CD4-positive, alpha-beta T cell treated with Interleukin-17A for 1 hour (primary cell): ENCODE measurements around the gene ARMC6.
"Not testable (repeated sequence)": the region's sequence is repeated elsewhere in the genome, so short reads cannot be mapped to it uniquely, and the experiment has no call there.

Source experiments
- DNase-seq: peaks from one replicate; pipeline ENCODE4 v3.0.0-alpha.2; 2020

ARMC6 gene

DNA sequence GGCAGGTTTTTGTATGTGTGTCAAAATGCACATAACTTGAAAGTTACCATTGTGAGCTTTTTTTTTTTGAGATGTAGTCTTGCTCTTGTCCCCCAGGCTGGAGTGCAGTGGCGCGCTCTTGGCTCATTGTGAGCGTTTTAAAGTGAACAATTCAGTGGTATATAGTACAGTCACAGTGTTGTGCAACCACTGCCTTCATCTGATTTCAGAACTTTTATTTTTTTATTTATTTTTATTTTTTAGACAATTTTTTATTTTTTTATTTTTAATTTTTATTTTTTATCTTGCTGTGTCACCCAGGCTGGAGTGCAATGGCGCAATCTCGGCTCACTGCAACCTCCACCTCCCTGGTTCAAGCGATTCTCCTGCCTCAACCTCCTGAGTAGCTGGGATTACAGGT, 45.4 kb downstream of the ARMC6 start:
- no peak for DNase-seq

DNA sequence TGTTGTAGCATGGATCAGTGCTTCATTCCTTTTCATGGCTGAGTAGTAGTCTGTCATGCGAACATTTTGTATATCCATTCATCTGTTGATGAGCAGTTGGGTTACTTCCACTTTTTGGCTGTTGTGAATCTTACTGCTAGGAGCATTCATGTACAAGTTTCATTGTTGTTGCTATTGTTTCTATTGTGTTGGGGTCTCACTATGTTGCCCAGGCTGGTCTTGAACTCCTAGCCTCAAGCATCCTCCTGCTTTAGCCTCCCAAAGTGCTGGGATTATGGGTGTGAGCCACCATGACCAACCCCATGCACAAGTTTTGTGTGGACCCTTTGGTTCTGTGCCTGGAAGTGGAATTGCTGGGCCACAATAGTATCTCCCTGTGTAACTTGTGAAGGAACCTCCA, 46.2 kb downstream of the ARMC6 start:
- DNase-seq: no peak

DNA sequence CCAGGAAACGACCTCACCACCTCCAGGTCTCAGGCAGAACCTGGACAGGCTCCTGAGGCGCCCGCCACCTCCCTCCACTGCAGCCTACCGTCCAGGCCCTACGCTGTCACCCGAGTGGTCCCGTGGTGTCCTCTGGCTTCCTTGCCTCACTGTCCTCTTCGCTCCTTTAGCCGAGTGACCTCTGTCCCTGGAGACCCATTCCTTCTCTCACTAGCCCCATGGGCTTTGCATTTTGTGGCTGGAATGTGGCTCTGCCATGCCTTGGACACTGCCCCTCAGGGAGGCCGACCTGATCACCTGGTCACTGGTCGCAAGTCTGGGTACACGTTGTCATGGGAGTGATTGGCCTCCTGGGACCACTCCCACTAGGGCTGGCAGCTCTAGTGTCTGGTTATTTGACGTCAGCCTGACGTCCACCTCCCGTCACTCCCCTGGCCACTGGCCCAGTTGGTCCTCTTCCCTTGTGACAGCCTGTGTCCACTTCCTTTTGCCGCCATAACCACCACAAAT, 48.3 kb downstream of the ARMC6 start:
- no peak for DNase-seq

DNA sequence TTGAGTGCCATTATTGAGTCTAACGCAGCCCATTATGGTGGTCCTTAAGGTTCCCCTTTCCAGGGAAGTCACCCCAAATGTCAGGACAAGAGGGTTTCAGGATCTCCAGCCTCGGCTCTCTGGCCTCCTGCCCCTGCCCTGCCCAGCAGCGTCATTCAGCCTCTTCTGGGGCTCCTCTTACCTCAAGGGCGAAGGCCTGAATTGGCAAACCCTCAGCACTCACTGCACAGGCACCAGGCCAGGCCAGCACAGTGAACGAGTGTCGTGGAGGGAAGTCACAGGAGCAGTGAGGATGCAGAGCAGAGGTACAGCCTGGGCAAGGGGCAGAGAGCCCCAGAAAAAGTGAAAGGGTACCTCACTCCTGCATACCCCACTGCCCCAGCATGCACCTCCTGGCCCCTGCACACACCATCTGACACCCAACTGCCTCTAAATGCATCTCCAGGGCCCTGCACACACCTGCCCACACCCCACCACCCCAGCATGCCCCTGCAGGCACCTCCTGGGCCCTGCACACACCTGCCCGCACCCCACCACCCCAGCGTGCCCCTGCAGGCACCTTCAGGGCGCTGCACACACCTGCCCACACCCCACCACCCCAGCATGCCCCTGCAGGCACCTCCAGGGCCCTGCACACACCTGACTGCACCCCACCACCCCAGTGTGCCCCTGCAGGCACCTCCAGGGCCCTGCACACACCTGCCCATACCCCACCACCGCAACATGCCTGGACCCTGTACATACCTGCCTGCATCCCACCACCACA, 50.2 kb downstream of the ARMC6 start:
- no peak for DNase-seq

DNA sequence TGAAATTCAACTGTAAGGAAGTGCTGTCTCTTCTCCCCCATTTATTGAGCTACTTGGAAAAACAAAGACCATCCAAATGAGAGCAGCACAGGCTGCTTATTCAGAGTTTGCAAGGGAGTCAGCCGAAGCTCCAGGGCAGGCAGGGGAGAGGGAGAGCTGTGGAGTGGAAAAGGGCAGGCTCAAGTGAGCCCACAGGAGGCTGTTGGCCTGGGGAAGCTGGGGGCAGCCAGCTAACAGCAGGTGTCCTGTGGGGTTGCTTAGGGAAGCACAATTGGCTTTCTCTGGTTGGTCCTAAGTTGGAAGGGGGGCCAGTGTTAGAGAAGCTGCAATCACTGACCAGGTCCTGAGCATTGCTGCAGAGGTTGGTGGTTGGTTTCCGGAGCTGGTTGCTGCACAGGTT, 54.3 kb downstream of the ARMC6 start:
- no peak for DNase-seq

DNA sequence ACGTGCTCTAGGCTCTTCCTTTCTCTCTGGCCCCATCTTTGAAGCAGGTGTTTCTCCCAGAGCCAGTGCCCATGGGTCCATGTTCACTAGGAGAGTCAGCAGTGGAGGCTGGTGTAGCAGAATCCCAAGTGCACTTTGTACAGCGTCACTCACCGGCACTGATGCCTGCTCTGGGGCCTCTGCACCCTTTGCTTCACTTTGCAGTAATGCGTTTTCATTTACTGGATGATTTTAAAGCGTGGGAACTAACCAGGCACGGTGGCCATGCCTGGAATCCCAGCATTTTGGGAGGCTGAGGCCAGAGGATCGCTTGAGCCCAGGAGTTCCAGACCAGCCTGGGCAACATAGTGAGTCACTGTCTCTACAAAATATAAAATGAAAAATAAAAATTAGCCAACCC, 61.1 kb downstream of the ARMC6 start:
- DNase-seq: no peak

DNA sequence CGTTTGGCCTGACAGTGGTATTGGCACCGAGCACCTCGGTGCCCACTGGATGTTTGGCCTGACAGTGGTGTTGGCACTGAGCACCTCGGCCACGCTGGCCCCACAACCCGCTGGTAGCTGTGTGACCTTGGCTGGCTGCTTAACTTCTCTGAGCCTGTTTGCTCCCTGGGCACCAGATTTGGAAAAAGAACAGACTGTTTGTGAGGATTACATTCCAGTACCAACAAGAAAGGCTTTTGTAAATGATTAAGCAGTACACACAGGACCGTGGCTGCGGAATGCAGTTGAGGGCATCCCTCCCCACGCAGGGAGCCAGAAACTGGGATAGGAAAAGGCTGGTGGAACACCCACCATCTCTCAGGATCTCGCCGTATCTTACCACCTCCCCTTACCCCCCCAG, 62.3 kb downstream of the ARMC6 start:
- DNase-seq: no peak

DNA sequence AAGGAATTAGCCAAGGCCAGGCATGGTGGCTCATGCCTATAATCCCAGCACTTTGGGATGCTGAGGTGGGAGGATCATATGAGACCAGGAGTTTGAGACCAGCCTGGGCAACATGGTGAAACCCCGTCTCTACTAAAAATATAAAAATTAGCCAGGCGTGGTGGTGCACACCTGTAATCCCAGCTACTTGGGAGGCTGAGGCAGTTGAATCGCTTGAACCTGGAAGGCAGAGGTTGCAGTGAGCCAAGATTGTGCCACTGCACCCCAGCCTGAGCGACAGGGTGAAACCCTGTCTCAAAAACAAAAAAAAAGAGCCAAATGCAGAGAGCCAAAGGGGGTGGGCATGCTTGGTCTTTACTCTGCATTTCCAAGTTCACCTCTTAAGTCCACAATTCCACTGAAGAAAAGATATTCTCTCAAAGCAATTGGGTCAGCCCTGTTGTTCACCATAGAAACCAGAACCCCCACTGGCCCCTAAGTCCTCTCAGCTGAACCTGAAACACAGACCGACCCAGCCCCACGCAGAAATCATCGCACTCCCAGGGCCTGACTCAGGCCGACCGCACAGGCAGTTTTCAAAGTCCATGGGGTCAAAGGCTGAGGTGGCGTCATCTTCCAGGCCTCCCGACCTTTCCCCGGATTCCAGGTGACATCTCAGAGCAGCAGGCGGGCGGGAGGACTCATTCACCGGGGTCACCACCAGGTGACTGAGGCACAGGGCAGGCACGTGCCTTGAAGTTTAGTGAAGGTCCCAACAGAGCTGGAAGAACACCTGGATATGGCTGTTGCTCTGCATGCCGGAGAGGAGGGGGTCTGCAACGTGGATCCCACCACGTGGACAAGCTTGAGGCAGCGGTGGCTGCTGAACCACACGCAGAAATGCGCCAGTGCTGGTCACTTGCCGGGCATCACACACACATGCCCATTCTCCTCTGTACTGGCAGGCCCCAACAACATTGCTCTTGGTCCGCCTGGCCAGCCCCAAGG, 63.5 kb downstream of the ARMC6 start:
- no peak for DNase-seq

DNA sequence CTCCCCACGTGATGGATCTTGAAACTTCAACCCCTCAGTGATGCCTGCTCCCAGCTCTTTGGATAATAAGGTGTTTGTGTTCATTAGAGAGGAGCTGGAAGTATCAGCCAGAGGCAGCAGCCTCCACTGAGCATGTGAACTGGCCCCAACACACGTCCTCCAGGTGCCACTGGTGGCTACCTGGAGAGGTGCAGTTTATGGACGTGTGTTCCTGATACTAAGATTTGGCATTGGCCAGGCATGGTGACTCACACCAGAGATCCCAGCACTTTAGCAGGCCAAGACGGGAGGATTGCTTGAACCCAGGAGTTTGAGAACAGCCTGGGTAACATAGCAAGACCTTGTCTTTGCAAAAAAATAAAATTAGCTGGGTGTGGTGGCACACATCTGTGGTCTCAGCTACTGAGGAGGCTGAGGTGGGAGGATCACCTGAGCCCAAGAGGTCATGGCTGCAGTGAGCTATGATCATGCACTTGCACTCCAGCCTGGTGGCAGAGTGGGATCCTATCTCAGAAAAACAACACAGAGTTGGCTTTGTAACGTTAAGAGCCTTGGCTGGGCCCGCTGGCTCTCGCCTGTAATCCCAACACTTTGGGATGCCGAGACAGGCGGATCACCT, 64.8 kb downstream of the ARMC6 start:
- no peak for DNase-seq

DNA sequence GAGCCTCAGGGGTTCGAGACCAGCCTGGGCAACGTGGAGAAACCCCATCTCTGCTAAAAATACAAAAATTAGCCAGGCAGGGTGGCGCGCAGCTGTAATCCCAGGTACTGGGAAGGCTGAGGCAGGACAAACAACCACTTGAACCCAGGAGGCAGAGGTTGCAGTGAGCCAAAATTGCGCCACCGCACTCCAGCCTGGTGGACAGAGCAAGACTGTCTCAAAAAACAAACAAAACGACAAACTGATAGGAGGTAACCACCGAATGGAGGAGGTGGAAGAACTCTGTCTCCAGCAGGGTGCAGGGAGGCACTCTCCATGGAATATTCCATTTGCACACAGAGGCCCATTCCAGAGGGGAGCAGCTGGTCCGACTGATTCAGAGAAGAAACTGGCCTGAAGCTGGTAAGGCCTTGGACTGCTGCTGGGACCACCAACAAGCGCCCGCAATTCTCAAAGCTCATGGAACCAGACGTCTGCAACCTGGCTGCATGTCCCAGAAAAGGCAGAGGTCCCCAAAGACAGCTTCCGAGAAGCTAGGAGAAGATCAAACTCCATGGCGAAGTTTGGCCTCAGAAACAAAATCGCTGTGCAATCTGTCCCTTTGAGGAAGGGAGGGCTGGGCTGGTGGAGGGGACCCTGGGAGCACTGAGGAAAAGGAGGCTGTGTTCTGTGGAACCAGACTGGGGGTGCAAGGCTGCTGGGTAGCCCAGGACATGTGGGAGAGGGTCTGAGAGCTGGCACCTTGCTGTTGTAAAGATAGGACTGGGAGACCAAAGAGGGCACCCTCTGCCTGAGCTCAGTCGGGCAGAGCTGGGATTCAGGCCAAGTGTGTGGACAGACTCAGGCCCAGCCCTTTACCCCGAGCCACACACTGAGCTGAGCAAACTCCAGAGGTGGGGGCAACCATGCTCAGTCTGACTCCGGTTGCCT, 65.6 kb downstream of the ARMC6 start:
- DNase-seq: no peak

DNA sequence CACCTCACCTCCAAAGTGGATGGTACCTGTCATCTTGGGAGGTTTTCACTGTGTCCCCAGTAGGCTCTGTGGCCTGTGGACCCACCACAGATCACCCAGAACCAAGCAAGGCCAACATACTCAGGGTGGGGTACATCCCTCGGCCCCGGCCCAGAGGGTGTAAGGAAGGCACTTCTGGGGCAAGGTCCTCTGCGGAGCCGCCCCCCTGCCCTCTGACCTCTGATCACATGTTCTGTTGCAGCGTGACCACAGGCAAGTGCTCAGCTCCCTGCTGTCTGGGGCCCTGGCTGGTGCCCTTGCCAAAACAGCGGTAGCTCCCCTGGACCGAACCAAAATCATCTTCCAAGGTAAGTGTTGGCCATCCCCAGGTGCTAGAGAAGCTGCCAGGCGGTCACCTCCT, 68.1 kb downstream of the ARMC6 start:
- DNase-seq: no peak

DNA sequence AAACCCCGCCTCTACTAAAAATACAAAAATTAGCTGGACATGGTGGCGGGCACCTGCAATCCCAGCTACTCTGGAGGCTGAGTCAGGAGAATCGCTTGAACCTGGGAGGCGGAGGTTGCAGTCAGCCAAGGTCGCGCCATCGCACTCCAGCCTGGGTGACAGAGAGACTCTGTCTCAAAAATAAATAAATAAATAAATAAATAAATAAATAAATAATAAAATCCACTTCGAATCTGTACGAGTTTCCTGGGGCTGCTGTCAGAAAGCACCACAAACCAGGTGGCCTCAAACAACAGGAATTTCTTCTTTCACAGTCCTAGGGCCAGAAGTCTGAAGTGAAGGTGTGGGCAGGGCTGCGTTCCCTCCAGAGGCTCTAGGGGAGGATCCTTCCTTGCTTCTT, 69.2 kb downstream of the ARMC6 start:
- not testable (repeated sequence) for DNase-seq

DNA sequence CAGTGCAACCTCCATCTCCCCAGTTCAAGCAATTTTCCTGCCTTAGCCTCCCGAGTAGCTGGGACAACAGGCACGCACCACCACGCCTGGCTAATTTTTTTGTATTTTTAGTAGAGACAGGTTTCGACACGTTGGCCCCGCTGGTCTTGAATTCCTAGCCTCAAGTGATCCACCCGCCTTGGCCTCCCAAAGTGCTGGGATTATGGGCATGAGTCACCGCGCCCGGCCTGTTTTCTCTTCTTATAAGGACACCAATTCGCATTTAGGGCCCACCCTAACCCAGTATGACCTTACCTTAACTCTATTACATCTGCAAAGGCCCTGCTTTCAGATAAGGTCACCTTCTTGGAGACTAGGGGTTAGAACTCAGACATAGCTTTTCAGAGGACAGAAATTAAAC, 69.8 kb downstream of the ARMC6 start:
- DNase-seq: no peak

DNA sequence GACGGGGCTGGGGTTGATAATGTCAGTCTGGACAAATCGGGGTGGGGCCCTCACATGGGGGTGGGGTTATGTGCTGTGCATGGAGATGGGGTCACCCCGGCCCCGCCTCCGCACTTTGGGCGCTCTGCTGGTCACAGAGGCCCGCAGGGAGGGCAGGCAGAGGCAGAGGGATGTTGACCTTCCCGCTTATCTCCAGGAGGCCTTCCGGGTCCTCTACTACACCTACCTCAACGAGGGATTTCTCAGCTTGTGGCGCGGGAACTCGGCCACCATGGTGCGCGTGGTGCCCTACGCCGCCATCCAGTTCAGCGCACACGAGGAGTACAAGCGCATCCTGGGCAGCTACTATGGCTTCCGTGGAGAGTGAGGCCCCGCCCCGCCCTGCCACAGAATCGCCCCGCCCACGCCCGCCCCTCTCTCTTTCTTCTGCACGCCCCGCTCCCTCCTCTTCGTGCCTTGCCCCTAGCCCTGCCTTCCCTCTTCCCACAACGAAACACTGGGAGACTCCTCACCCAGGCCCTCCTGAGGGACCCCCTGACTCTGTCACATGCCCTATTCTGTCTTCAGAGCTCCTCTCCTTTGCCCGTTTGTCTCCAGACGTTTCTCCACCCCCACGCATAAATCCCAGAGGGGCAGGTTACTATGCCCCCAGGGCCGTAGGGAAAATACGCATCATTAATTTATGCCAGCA, 72.1 kb downstream of the ARMC6 start:
- no peak for DNase-seq

DNA sequence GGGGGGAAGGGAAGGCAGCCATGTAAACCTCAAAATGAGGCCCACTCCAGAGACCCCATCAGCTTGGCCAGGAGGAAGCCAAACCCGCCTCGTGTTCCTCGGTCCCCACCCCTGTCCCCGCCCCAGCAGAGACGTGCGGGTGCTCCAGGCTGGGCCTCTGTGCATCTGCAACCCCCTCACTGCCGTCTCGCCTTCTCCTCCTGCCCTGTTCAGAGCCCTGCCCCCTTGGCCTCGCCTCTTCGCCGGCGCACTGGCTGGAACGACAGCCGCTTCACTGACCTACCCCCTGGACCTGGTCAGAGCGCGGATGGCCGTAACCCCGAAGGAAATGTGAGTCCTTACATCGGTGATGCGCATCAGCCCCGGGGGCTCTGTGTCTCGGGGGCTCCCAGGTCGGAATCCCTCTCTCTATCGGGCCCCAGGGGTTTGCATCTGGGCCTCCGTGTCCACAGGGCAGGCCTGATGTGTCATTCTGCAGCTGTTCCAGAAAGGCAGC, 72.7 kb downstream of the ARMC6 start:
- no peak for DNase-seq

DNA sequence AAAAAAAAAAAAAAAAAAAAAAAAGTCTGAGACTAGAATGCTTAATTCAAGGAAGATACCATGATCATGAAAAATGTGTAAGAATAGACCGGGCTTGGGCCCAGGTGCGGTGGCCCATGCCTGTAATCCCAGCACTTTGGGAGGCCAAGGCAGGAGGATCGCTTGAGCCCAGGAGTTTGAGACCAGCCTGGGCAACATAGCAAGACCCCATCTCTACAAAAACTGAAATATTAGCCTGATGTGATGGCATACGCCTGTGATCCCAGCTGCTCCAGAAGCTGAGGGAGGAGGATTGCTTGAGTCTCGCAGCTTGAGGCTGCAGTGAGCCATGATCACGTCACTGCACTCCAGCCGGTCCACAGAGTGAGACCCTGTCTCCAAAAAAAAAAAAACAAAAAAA, 73.5 kb downstream of the ARMC6 start:
- DNase-seq: not testable (repeated sequence)

DNA sequence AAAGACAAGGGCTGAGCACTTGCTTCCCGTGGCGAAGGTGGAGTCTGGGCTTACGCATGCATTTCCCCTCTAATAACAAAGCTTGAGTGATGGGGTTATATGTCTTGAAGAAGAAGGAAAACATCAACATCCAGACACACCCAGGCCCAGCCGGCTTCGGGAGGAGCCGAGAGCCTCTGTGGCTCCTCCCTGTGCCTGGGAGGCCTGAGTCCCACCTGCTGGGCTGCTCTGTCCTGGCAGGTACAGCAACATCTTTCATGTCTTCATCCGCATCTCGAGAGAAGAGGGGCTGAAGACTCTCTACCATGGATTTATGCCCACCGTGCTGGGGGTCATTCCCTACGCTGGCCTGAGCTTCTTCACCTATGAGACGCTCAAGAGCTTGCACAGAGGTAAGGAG, 74.3 kb downstream of the ARMC6 start:
- no peak for DNase-seq
